DMS53 treated with DMSO at 0.1 percent for 48 hours (cell line): ENCODE measurements around the gene MT1H.
"Not testable (repeated sequence)": the region's sequence is repeated elsewhere in the genome, so short reads cannot be mapped to it uniquely, and the experiment has no call there.

ENCODE experiments used
- DNase-seq: peaks from one replicate; lab custom pipeline; 2025; ENCODE audit not compliant: unreplicated experiment; lab: John Stamatoyannopoulos, UW

The MT1H gene

GRCh38 chr16:56669005-56669839 is at the start of gene MT1H:
TSS of gene MT1H (plus strand) at chr16:56669814. CDS start at chr16:56669885, 71 bp downstream.
- DNase-seq: no peak

GRCh38 chr16:56620339-56620897 is 49.2 kb upstream of the MT1H start:
- DNase-seq: no peak

GRCh38 chr16:56621665-56622445 is 47.8 kb upstream of the MT1H start:
- DNase-seq: not testable (repeated sequence)

- not testable (repeated sequence) for DNase-seq
Measured at GRCh38 chr16:56623184-56623583, 46.4 kb upstream of the MT1H start.

- no peak for DNase-seq
Measured at GRCh38 chr16:56623637-56624036, 46.0 kb upstream of the MT1H start.

- DNase-seq: peak; percentile 56
Measured at GRCh38 chr16:56625140-56625942, 44.3 kb upstream of the MT1H start, which contains the start of gene MT1E. TSS of gene MT1E (plus strand) at chr16:56625781. CDS start at chr16:56625852, 71 bp downstream.

GRCh38 chr16:56625943-56626654 is 43.5 kb upstream of the MT1H start:
- DNase-seq: no peak

- DNase-seq: no peak
Measured at GRCh38 chr16:56626685-56627084, 42.9 kb upstream of the MT1H start.

GRCh38 chr16:56628486-56629350 is 40.9 kb upstream of the MT1H start:
- no peak for DNase-seq

GRCh38 chr16:56629531-56629930 is 40.1 kb upstream of the MT1H start:
- no peak for DNase-seq

GRCh38 chr16:56630134-56630533 is 39.5 kb upstream of the MT1H start:
- DNase-seq: no peak

- no peak for DNase-seq
Measured at GRCh38 chr16:56631197-56631596, 38.4 kb upstream of the MT1H start.

- peak; percentile 12 for DNase-seq
Measured at GRCh38 chr16:56631832-56632155, 37.8 kb upstream of the MT1H start.

GRCh38 chr16:56632156-56632847 is 37.3 kb upstream of the MT1H start, which contains the start of gene MT1M:
TSS of gene MT1M (plus strand) at chr16:56632659. CDS start at chr16:56632732, 73 bp downstream.
- DNase-seq: peak; percentile 16

GRCh38 chr16:56632848-56633365 is 36.7 kb upstream of the MT1H start:
- DNase-seq: no peak

GRCh38 chr16:56633535-56633934 is 36.1 kb upstream of the MT1H start:
- DNase-seq: no peak

- no peak for DNase-seq
Measured at GRCh38 chr16:56634715-56635440, 34.7 kb upstream of the MT1H start.

- DNase-seq: no peak
Measured at GRCh38 chr16:56635441-56635967, 34.1 kb upstream of the MT1H start.
